ENCODE results near the gene RBBP4.
"Not testable (repeated sequence)": the region's sequence is repeated elsewhere in the genome, so short reads cannot be mapped to it uniquely, and the experiment has no call there.

RBBP4 gene

DNA sequence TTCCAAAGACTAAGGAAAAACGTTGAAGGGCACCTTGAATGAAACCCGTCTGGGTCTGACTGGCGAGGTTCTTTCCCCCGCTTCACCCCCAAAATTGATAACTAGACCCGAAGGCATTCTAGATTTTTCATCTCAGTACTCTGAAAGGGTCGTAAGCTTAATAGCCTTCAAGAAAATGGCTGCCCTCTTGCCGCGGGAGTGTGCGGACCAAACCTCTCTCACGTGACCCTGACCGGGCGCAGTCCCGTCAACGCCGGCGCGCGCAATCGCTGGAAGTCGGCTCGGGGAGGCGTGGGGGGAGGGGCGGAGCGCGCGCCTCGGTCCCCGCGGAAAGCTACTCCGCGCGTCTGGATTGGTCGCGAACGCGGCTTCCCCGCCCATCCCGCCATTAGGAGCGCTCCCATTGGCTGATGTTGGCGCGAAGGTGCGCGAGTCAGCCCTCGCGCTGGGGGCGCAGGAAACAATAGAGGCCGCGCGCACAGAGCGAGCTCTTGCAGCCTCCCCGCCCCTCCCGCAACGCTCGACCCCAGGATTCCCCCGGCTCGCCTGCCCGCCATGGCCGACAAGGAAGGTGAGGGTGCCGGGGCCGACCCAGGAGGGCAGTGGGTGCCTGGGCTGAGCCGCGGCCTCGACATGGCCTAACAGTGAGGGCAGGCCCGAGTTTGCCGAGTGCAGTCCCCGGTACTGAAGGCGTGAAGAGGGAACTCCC, at the start of gene RBBP4:
Gene RBBP4 (plus strand): TSS at position 457 of the 709 bp plus-strand sequence. CDS start 99 bp downstream, at position 556.
- peak; percentile 99 for DNase-seq

DNA sequence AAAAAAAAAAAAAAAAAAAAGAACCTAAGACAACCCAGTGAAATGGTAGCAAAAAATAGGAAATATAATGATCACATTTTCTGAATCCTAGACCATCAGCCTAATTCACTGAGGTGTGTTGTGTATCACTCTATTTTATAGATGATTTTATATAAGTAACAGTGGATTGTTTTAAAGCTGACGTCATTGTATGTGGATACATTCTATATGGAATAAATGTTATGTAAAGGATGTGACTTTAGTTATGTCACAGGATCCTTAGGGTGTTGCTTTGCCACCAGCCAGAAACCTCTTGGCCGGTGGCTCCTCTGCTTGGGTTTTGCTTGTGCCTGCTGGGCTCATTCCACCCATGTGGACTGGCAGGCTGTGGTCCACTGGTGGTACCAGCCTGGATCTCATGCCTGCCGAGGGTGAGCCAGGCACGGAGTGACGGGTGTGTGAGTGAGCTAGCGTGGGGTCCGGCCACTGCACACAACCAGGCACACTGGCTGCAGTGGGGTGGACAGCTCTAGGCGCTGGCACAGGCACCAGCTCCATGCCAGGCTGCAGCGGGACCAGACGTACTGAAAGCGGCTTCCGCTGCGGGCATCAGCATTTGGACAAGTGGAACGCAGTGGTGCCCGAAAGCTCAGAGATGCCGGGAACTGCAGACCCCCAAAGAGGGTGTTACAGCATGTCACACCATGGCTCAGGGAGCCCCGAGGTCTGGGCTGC, 45.1 kb upstream of the RBBP4 start:
- DNase-seq = no peak

DNA sequence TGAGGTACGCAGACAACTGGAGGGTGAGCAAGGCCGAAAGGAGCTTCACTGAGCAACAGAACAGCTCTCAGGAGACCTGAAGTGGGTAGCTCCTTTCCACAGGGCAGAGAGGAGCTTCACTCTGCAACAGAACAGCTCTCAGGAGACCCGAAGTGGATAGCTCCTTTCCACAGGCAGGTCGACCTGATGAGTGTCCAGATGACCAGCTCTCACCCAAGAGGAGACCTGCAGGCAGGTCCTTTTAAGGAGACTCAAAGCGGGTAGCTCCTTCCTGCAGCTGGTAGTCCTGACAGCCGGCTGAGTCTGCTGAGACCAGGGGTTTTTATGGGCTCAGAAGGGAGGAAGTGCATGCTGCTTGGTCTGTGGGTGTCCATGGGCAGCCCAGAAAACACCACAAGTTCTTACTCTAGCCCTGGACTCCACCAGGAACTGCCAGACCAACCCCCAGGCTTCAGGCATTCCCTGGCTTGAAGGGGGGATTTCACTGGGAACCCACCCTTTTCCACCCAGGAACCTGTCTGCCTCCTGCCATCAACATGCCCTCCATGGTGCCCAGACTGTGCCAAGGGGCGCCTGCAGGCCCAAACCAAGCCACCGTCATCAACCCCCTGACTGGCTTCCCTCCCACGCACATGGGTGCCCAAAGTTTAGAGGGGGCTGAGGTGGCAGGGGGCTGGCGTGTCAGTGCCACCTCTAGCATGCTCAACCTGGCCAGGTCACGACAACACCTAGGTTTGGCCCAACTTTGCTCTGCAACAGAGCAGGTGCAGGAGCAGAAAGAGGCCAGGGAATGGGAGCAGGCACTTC, 44.2 kb upstream of the RBBP4 start:
- DNase-seq = no peak

DNA sequence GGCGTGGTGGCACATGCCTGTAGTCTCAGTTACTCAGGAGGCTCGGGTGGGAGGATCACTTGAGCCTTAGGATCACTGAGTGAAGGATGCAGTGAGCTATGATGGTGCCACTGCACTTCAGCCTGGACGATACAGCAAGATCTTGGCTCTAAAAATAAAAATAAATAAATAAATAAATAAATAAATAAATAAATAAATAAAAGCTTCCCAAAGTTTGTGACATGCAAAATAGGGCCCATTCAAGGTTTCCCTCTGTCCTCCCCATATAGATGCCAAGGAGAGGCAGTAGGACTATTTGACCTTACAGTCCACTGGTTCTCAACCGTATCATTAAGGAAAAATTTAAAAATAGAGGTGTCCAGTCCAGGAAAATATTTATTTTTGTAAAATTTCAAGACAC, 41.8 kb upstream of the RBBP4 start:
- DNase-seq = no peak

DNA sequence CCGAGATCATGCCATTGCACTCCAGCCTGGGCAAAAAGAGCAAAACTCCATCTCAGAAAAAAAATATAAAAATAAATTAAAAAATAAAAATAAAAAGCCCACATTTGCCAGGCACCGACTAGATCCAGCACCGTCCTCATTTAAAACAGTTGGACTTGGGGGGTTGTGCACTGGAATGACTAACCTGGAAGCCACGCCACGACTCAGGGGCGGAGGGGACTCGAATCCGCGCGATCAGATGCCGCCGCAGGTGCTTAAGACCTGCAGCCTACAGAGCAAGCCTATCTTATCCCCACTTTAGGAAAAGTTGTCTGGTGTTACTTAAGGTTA, 39.2 kb upstream of the RBBP4 start:
- no peak for DNase-seq

DNA sequence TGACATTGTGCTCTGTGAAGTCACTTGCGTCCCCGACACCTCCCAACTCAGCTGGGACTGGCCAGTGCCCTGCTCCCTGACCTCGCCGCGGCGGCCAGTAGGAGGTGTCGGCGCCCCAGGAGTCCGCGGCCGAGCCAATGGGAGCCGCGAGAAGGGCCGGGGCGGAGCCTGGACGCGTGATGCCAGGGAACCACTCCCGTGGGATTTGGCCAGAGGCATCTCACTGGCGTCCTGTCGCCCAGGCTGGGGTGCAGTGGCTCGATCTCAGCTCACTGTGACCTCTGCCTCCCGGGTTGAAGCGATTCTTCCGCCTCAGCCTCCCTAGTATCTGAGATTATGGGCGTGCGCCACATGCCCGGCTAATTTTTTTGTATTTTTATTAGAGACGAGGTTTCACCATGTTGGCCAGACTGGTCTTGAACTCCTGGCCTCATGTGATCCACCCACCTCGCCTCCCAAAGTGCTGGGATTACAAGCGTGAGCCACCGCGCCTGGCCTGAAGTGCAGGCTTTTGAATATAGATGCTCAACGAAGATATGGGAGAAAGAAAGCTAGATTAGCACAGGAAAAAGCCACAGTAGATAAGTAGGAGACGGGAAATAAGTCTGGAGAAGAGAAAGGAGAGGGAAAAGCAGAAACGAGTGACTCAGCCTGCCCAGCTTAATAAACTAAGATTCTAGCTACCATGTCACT, 38.7 kb upstream of the RBBP4 start:
- DNase-seq = peak; percentile 79

DNA sequence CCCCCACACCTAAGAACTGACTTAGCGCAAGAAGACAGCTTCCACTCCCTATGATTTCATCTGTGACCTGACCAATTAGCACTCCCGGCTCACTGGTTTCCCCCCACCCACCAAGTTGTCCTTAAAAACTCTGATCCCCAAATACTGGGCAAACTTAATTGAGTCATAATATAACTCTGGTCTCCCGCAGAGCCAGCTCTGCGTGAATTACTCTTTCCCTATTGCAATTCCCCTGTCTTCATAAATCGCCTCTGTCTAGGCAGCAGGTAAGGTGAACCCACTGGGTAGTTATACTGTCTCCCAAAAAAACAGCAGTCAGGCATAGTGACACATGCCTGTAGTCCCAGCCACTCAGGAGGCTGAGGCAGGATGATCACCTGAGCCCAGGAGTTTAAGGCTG, 37.5 kb upstream of the RBBP4 start:
- DNase-seq = no peak

DNA sequence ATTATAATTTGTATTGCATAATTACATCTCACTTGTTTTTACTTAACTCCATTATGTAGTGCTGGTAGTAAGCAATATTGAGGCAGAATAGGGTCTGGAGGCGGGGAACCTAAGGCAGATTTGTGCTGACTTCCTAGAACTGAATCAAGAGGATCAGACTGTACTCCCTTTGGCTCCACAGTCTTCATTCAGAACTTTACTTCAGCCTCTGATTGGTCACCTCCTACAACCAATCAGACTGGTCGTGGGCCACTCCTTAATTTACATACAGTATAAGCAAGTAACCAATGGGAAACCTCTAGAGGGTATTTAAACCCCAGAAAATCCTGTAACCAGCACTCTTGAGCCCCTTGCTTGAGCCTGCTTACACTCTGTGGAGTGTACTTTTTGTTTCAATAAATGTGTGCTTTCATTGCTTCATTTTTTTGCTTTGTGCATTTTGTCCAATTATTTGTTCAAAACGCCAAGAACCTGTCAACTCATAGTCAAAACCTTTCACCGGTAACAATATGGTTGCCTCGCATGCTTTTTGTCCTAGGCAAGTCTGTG, 32.3 kb upstream of the RBBP4 start:
- DNase-seq = no peak

DNA sequence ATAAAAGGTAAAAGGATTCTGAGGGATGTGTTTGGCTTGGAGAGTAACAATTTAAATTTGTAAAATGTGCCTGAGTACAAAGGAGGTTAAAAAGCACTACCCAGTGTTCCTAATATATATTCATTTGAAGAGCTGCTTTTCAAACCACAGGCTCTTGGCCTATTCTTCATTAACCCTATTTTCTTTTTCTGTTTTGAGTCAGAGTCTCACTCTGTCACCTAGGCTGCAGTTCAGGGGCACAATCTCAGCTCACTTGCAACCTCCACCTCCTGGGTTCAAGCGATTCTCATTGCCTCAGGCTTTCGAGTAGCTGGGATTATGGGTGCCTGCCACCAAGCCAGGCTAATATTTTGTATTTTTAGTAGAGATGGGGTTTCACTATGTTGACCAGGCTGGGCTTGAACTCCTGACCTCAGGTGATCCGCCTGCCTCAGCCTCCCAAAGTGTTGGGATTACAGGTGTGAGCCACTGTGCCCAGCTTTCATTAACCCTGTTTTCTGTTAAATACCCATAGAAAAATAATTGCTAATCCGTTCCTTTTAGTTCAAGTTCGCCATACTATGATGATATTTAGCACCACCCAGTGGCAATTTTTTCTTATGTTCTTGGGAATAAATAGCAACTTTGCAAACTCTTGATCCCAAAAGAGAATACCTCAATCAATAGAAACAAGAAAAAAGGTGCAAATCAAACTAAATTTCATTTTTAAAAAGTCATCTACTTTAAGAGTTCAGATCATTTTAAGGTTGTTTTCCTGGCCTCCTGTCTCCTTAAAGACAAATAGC, 31.1 kb upstream of the RBBP4 start:
- DNase-seq = no peak

DNA sequence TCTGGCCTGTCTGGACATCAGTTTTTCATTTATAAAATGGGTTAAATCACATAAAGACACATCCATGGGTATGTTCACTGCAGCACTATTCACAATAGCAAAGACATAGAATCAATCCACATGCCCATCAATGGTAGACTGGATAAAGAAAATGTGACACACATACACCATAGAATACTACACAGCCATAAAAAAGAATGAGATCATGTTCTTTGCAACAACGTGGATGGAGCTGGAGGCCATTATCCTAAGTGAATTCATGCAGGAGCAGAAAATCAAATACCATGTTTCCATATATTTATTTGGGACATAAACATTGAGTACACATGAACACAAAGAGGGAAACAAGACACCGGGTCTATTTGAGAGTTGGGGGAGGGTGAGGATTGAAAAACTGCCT, 28.8 kb upstream of the RBBP4 start:
- DNase-seq = no peak

DNA sequence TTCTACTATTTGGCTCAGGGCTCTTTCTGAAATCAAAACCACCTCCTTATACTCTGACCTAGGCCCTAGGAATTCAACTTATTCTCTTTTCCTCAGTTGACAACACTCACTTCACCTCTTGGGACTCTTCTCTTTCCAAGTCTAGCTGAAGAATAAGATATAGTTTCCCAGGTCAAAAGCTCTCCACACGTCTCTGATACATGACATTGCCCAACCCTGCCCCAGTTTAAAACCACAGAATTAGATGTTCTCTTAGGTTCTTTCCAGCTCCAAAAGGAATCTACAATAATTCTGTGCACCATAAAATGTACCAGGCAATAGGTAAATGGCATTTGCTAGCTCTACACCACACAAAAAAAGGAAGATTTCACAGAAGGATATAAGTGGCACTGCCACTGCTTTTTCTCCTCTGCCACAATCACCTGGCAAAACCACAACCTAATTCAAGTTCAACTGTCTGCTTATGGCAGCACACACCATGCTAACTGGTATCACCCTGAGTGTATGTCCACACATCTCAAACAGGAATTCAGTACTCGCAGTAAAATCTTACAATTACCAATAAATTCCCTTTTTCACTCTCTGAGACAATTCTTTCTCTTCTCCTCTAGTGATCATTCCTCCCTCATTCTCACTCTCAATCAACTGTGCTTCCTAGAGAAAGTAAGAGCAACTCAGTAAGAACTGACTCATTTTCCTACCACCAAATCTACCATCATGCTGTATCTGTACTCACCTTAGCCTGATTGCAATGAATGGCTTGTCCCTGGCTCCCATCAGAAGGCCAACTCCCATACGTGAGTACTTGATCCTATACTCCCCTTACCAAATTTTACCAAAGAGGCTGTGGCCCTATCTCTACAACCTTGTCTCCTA, 28.0 kb upstream of the RBBP4 start:
- no peak for DNase-seq

DNA sequence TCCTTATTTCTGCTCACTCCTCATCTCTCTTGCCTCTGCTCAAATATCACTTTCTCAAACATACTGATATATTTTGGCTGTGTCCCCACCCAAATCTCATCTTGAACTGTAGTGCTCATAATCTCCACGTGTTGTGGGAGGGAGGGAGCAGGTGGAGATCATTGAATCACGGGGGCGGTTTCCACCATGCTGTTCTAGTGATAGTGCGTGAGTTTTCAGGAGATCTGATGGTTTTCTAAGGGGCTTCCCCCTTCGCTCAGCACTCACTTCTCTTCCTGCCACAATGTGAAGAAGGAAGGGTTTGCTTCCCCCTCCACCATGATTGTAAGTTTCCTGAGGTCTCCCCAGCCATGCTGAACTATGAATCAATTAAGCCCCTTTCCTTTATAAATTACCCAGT, 27.2 kb upstream of the RBBP4 start:
- peak; percentile 60 for DNase-seq

DNA sequence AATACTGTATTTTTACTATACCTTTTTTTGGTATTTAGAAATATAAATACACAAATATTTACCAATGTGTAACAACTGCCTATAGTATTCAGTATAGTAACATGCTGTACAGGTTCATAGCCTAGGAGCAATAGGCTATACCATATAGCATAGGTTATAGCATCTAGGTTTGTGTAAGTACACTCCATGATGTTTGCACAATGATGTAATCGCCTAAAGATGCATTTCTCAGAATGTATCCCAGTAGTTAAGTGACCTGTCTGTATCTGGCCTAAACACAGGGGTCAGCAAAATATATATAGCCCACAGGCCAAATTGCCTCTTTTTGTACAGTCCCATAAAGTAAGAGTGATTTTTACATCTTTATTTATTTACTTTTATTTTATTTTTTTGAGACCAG, 24.8 kb upstream of the RBBP4 start:
- DNase-seq = no peak

DNA sequence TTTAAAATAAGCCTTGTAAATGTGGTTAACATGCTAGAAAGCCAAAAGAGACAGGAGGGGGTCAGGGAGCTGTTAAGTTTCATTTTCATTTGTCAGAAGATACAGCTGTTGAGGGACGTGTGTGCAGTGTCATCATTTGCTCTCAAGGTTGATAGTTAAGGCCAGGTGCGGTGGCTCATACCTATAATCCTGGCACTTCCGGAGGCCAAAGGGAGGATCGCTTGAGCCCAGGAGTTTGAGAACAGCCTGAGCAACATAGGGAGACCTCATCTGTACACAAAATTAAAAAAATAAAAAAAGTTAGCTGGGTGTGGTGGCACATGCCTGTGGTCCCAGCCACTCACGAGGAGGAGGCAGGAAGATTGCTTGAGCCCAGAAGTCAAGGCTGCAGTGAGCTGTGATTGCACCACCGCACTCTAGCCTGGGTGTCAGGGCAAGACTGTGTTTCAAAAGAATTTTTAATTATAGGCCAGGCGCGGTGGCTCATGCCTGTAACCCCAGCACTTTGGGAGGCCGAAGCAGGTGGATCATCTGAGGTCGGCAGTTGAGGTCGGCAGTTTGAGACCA, 23.3 kb upstream of the RBBP4 start:
- DNase-seq = no peak

DNA sequence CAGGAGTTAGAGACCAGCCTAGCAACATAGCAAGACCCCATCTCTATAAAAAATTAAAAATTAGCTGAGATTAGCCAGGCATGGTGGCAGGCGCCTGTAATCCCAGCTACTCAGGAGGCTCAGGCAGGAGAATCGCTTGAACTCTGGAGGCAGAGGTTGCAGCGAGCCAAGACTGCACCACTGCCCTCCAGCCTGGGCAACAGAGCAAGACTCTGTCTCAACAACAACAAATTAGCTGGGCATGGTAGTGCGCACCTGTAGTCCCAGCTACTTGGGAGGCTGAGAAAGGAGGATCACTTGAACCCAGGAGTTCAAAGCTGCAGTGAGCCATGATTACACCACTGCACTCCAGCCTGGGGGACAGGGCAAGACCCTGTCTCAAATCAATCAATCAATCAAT, 20.8 kb upstream of the RBBP4 start:
- not testable (repeated sequence) for DNase-seq

DNA sequence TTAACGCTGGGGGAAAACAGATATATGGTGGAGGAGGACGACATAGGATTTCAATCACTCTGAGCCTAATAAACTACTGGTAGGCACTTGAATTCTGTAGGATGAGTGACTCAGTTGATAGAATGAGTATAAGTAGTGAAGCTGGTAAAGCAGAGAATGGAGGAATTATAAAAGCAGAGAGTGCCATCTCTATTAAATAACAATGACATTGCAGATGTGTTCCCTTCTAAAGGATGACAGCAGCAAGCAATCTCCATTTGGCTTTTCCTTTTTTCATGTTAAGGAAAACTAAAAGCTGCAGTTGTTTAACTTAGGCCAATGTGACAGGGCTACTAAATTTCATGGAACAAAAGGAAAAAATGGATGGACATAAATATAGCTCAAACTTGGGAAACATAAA, 18.2 kb upstream of the RBBP4 start:
- no peak for DNase-seq

DNA sequence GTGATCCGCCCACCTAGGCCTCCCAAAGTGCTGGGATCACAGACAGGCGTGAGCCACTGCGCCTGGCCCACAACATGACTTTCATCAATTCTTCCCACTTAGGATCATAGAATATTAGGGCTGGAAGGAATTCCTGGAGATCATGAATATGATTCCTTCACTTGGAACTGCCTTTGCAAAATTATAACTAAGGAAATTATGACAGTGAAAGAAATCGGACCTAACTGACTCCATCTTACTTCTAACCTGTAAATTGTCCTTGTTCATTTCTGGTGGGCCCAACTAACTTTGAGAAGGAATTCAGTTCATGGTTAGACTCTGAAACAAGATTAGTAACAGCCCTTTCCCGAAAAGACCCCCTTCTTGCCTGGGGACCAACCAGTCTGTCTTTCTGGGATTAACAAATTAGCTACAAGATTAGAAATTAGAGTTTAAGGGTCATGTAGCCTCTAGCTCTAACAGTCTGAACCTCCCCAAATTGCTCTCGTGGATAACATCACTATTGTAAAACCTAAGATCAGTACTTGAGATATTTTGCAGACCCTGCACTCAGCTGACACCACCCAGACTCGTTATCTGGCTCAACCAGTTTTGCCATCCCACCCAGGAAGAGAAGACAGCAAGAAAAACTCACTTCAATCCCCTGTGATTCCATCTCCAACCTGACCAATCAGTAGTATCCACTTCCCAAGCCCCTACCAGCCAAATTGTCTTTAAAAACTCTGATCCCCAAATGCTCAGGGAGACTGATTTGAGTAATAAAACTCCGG, 15.3 kb upstream of the RBBP4 start:
- DNase-seq = no peak

DNA sequence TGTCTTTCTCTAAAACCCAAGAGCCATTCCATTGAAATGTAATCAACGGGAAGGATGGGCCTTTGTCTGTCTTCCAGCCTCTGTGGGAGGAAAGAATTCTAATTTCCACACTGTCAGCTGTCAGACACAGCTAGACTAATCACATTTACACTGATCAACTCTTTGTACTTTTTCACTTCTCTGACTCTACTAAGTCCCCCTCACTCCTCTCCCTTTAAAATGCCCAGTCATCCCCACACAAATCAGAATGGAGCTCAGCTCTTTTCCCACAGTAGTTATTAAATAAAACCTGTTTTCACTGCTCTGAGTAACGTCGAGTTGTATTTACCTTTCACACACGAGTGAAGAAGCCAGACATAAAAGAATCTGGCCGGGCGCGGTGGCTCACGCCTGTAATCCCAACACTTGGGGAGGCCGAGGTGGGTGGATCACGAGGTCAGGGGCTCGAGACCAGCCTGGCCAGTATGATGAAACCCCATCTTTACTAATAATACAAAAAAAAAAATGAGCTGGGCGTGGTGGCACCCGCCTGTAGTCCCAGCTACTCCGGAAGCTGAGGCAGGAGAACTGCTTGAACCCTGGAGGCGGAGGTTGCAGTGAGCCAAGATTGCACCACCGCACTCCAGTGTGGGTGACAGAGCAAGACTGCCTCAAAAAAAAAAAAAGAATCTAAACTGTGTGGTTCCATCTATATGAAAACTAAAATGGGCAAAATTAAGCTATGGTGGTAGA, 13.9 kb upstream of the RBBP4 start:
- no peak for DNase-seq

DNA sequence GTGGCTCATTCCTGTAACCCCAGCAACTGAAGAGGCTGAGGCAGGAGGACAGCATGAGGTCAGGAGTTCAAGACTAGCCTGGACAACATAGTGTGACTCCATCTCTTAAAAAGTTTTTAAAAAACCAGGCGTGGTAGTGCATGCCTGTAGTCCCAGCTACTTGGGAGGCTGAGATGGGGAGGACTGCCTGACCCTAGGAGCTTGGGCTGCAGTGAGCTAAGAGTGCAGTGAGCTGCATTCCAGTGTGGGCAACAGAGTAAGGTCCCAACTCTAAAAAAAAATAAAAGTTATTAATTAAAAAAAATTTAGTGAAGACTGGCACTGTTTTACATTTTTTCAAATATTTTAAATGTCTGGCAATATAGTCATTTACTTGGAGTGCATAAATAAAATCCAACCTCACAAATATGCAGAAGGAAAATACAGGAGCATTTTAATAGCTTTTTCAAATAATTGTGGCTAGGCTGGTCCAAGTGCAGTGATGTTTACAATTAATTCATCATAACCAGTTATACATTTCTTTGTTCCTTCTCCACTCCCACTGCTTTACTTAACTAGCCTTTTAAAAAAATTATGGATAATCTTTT, 11.4 kb upstream of the RBBP4 start:
- no peak for DNase-seq
